Smooth muscle cell (in vitro differentiated cells): Measurements from ENCODE around the gene TNFRSF17. TPM values are rescaled to one million over a fixed set of nuclear protein-coding genes. Genes with fewer than 3 reads are reported as not detected.
"Not testable (repeated sequence)": the region's sequence is repeated elsewhere in the genome, so short reads cannot be mapped to it uniquely, and the experiment has no call there.

ENCODE experiments used
- DNase-seq: peaks from one replicate; lab custom pipeline; 2025; ENCODE audit not compliant: unreplicated experiment; lab: John Stamatoyannopoulos, UW
- H2AFZ ChIP-seq: fragments of 200-600 bp; sonication (generic); 2 replicates; pipeline ENCODE4 v1.6.0; 2016; ENCODE audit warnings: antibody characterized with exemption, low read depth, mild to moderate bottlenecking
- H3F3A ChIP-seq: fragments of 200-600 bp; sonication (generic); 2 replicates; pipeline ENCODE4 v1.6.0; 2017; ENCODE audit warnings: antibody characterized with exemption, low read depth
- H3K27ac ChIP-seq: fragments of 200-600 bp; sonication (generic); 2 replicates; pipeline ENCODE4 v1.5.1; 2016; ENCODE audit warnings: low read depth, mild to moderate bottlenecking
- H3K27me3 ChIP-seq: fragments of 200-600 bp; sonication (generic); 2 replicates; pipeline ENCODE4 v1.6.1; 2016; ENCODE audit warnings: low read depth, mild to moderate bottlenecking
- H3K36me3 ChIP-seq: fragments of 200-600 bp; sonication (generic); 2 replicates; pipeline ENCODE4 v1.5.1; 2016; ENCODE audit warnings: low read depth
- H3K4me1 ChIP-seq: fragments of 200-600 bp; sonication (generic); 2 replicates; pipeline ENCODE4 v1.5.1; 2016; ENCODE audit warnings: low read depth
- H3K4me2 ChIP-seq: fragments of 200-600 bp; sonication (generic); 2 replicates; pipeline ENCODE4 v1.6.0; 2016; ENCODE audit warnings: mild to moderate bottlenecking
- H3K4me3 ChIP-seq: fragments of 200-600 bp; sonication (generic); 2 replicates; pipeline ENCODE4 v1.5.1; 2016; ENCODE audit warnings: mild to moderate bottlenecking
- H3K79me2 ChIP-seq: fragments of 200-600 bp; sonication (generic); 2 replicates; pipeline ENCODE4 v1.6.0; 2016; ENCODE audit warnings: low read depth, mild to moderate bottlenecking
- H3K9ac ChIP-seq: fragments of 200-600 bp; sonication (generic); 2 replicates; pipeline ENCODE4 v1.6.0; 2016; ENCODE audit warnings: low read depth
- H3K9me3 ChIP-seq: fragments of 200-600 bp; sonication (generic); replicated peaks from 2 replicates; pipeline ENCODE4 v1.5.1; 2016; ENCODE audit warnings: low read depth
- H4K20me1 ChIP-seq: fragments of 200-600 bp; sonication (generic); 2 replicates; pipeline ENCODE4 v1.6.0; 2016; ENCODE audit warnings: low read depth
- CTCF ChIP-seq: fragments of 200-600 bp; sonication (generic); IDR thresholded peaks from 2 replicates; pipeline ENCODE4 v1.5.1; 2017; ENCODE audit warnings: borderline replicate concordance, mild to moderate bottlenecking, antibody characterized with exemption; ENCODE audit not compliant: insufficient read depth, poor library complexity, severe bottlenecking
- WGBS: methylation state at CpG from one replicate; pipeline ENCODE4 v1.1.7; 2016; ENCODE audit warnings: low lambda C conversion rate; 5-methylcytosine and 5-hydroxymethylcytosine counted together
- polyA plus RNA-seq: library from polyadenylated mRNA; unstranded; fragments of >200 nt; fragmentation: Nextera tagmentation; extraction: Ambion mirVana; gene quantifications from 2 replicates; pipeline ENCODE4 v1.2.1, GENCODE V29; 2016
- total RNA-seq: library from RNA; depleted of rRNA; stranded (reverse); fragments of >200 nt; gene quantifications from 2 replicates; pipeline ENCODE4 v1.2.3, GENCODE V29; 2014

TNFRSF17 gene
- total and polyA plus RNA-seq, 2 experiments from 2014 or later, result not detected

DNA sequence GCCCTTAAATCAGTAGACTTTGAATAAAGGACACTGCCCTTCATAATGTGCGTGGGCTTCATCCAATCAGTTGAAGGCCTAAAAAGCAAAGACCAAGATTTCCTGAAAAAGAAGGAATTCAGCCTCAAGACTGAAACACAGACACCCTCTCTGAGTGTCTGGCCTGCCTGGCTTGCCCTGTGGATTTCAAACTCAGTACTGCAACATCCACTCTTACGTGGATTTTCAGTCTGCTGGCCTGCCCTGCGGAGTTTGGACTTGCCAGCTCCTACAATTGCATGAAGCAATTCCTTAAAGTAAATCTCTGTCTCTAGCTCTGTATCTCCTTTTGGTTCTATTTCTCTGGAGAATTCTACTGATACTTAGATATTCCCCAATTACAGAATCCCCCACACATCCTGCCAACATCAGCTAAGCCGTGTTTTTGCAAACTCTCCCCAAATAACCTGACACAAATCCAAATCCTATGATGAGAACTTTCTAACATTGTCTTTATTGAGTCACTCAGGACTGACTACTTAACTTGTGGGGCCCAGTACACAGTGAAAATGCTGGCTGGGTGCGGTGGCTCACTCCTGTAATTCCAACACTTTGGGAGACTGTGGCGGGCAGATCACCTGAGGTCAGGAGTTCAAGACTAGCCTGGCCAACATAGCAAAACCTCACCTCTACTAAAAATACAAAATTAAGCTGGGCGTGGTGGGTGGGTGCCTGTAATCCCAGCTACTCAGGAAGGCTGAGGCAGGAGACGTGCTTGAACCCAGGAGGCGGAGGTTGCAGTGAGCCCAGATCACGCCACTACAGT, 7.2 kb upstream of the TNFRSF17 start:
- Histone ChIP-seq H3K9me3 (no peaks in the 10 kb centered on the region), H3K4me3 (no peak overlapping the region), H3K36me3 (no peaks in the 10 kb centered on the region), H3K27me3 (no peaks in the 10 kb centered on the region), H3K4me1 (no peaks in the 10 kb centered on the region), H3F3A (peaks cover 6% of the 10 kb centered on the region), H3K79me2 (no peaks in the 10 kb centered on the region), H4K20me1 (no peaks in the 10 kb centered on the region), H2AFZ (no peak overlapping the region), H3K4me2 (no peak overlapping the region), H3K9ac (no peak overlapping the region), H3K27ac (no peak overlapping the region)
- TF ChIP-seq CTCF, result no peak
- 89% methylated on average over 10 of the region's 10 CpGs for WGBS
- DNase-seq, result no peak

- DNase-seq, H3F3A ChIP-seq, H3K9me3 ChIP-seq, H2AFZ ChIP-seq, H4K20me1 ChIP-seq, H3K4me2 ChIP-seq, H3K79me2 ChIP-seq, H3K4me3 ChIP-seq, H3K36me3 ChIP-seq, H3K4me1 ChIP-seq, H3K27me3 ChIP-seq, H3K27ac ChIP-seq, H3K9ac ChIP-seq: not testable (repeated sequence)
- WGBS, result 91% methylated on average over 5 of the region's 5 CpGs
Observed at GRCh38 chr16:11962457-11962856, 2.6 kb upstream of the TNFRSF17 start.

GRCh38 chr16:11962978-11963377, 2.0 kb upstream of the TNFRSF17 start:
- H3K27me3 ChIP-seq, H3K9ac ChIP-seq, H3F3A ChIP-seq, DNase-seq, H3K4me1 ChIP-seq, H3K27ac ChIP-seq, H2AFZ ChIP-seq, H3K36me3 ChIP-seq, H3K9me3 ChIP-seq, H3K4me3 ChIP-seq, H4K20me1 ChIP-seq, H3K79me2 ChIP-seq, H3K4me2 ChIP-seq: not testable (repeated sequence)
- 94% methylated on average over 11 of the region's 11 CpGs for WGBS

GRCh38 chr16:11963706-11964105, 1.3 kb upstream of the TNFRSF17 start:
- no peaks in the 10 kb centered on the region for H3K4me1 ChIP-seq
- no peak overlapping the region for H3K4me3 ChIP-seq
- no peak overlapping the region for H3K9ac ChIP-seq
- H4K20me1 ChIP-seq, result no peaks in the 10 kb centered on the region
- H3K36me3 ChIP-seq, result no peaks in the 10 kb centered on the region
- no peaks in the 10 kb centered on the region for H3K27me3 ChIP-seq
- no peak overlapping the region for H3K27ac ChIP-seq
- no peak for TF ChIP-seq CTCF
- no peak overlapping the region for H2AFZ ChIP-seq
- no peaks in the 10 kb centered on the region for H3K9me3 ChIP-seq
- DNase-seq, result no peak
- 88% methylated on average over 6 of the region's 6 CpGs for WGBS
- H3K4me2 ChIP-seq, result no peak overlapping the region
- H3K79me2 ChIP-seq, result no peaks in the 10 kb centered on the region
- no peaks in the 10 kb centered on the region for H3F3A ChIP-seq
